Aorta (tissue), 5 donors: ENCODE measurements around the gene GPR27. TPM values are rescaled to one million over a fixed set of nuclear protein-coding genes. Genes with fewer than 3 reads are reported as not detected.

Experiments
- ATAC-seq: fragments of 200-7000 bp; cut with Tn5 transposase; one replicate; pipeline ENCODE4 v1.9.1; 2022; ENCODE audit warnings: moderate library complexity; ENCODE audit not compliant: low FRiP score
- DNase-seq, 2 donors: peaks; one replicate each; pipeline ENCODE4 v3.0.0-alpha.2; 2020
- H3K27ac ChIP-seq, 2 donors: one replicate each; pipeline ENCODE4 v1.5.1; 2013; ENCODE audit warnings: low read length in 2 of 2, mild to moderate bottlenecking in 2 of 2, moderate library complexity in 2 of 2, control low read depth in 1 of 2, inconsistent platforms in 1 of 2, low read depth in 1 of 2
- H3K27me3 ChIP-seq, 2 donors: one replicate each; pipeline ENCODE4 v1.6.1; 2013; ENCODE audit warnings: control low read depth in 1 of 2, low read length in 1 of 2, mild to moderate bottlenecking in 1 of 2, moderate library complexity in 1 of 2; ENCODE audit not compliant: insufficient read depth in 2 of 2, control insufficient read depth in 1 of 2
- H3K36me3 ChIP-seq, 2 donors: one replicate each; pipeline ENCODE4 v1.6.1; 2013; ENCODE audit warnings: control low read depth in 1 of 2, low read length in 1 of 2, mild to moderate bottlenecking in 1 of 2; ENCODE audit not compliant: insufficient read depth in 2 of 2, control insufficient read depth in 1 of 2
- H3K4me1 ChIP-seq, 2 donors: one replicate each; pipeline ENCODE4 v1.6.1; 2013; ENCODE audit warnings: low read length in 2 of 2, control low read depth in 1 of 2, mild to moderate bottlenecking in 1 of 2, moderate library complexity in 1 of 2; ENCODE audit not compliant: insufficient read depth in 2 of 2, control insufficient read depth in 1 of 2
- H3K4me3 ChIP-seq, 2 donors: one replicate each; pipeline ENCODE4 v1.5.1; 2013; ENCODE audit warnings: low read length in 2 of 2, control low read depth in 1 of 2, mild to moderate bottlenecking in 1 of 2
- H3K9me3 ChIP-seq: one replicate; pipeline ENCODE4 v1.6.1; 2013; ENCODE audit warnings: mild to moderate bottlenecking, low read length; ENCODE audit not compliant: control insufficient read depth
- WGBS, 2 donors: extraction: QIAGEN DNeasy Blood & Tissue Kit; methylation state at CpG; one replicate each; pipeline ENCODE4 v1.1.7; 2013; 5-methylcytosine and 5-hydroxymethylcytosine counted together
- intact Hi-C, 2 donors: fragments of 100-400 bp; cut with DNase I; formaldehyde crosslinking; loops; one replicate each; pipeline versions ENCODE4 v1.14.2 to v1.15.0; 2022
- polyA plus RNA-seq, 2 donors: library from polyadenylated mRNA; stranded (reverse); fragments of 200-250 nt; gene quantifications; one replicate each; pipeline ENCODE4 v1.2.3, GENCODE V29; 2013
- total RNA-seq, 2 donors: library from RNA; stranded (reverse); fragmentation: NEBNext Ultra II Directional; extraction: Animal tissue kit (Norgen Biotek cat#: 25700); gene quantifications; one replicate each; pipeline ENCODE4 v1.2.1, GENCODE V29; 2021
- donor health status: healthy with polysubstance abuse.
- donor health status: Bipolar disorder and iron deficiency.
- donor health status: DM: no; HTN: no; CAD: no.
- donor health status: DM: no; HTN: no; CAD: no.
- donor health status: DM: yes; HTN: yes; CAD: no.

Gene GPR27
- total and polyA plus RNA-seq, 4 donors: 0.67 to 2.1 (median 1.6) TPM; not detected in 1

- WGBS, 2 donors: 10 to 12% methylated on average over 28 of the region's 28 CpGs
- Histone ChIP-seq H3K4me3 (no peak overlapping the region), H3K27ac (no peak overlapping the region), H3K4me1 (no peaks in the 10 kb centered on the region), H3K27me3 (peaks cover 0 to 6% of the 10 kb centered on the region in 2 donors), H3K9me3 (no peaks in the 10 kb centered on the region), H3K36me3 (no peaks in the 10 kb centered on the region)
- intact Hi-C loops: no loop called here
- ATAC-seq (no peak), DNase-seq (no peak)
Measured at GRCh38 chr3:71785532-71786216, 32.0 kb downstream of the GPR27 start.

DNA sequence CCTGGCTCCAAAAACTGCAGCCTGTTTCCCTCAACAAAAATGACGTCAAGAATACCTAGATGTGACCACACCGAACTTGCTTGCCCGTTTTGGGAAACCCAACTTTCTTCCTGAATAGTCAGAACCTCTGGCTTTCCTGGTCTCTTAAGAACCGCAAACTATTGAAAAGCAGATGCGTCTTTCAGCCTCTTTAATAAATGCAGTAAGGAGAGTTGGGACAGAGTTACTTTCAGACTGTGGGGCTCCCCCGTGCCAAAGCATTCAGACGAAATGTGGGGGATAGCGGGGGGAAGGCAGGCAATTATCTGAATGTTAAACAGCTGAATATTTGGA, 32.5 kb downstream of the GPR27 start:
- WGBS, 2 donors: 43 to 46% methylated on average over 8 of the region's 8 CpGs
- ATAC-seq (no peak), DNase-seq (no peak)
- Histone ChIP-seq H3K4me1 (no peaks in the 10 kb centered on the region), H3K9me3 (no peaks in the 10 kb centered on the region), H3K4me3 (no peak overlapping the region), H3K36me3 (no peaks in the 10 kb centered on the region), H3K27ac (no peak overlapping the region), H3K27me3 (peaks cover 0 to 6% of the 10 kb centered on the region in 2 donors)
- intact Hi-C loops: no loop called here

- Histone ChIP-seq H3K4me1 (no peaks in the 10 kb centered on the region), H3K36me3 (no peaks in the 10 kb centered on the region), H3K27me3 (peaks cover 0 to 6% of the 10 kb centered on the region in 2 donors), H3K4me3 (no peak overlapping the region), H3K9me3 (no peaks in the 10 kb centered on the region), H3K27ac (no peak overlapping the region)
- 61 to 62% methylated on average over 6 of the region's 6 CpGs for WGBS, 2 donors
- intact Hi-C loops: no loop called here
- ATAC-seq (no peak), DNase-seq (no peak)
Measured at GRCh38 chr3:71786551-71786950, 32.9 kb downstream of the GPR27 start.

- Histone ChIP-seq H3K4me1 (no peaks in the 10 kb centered on the region), H3K27me3 (peaks cover 0 to 6% of the 10 kb centered on the region in 2 donors), H3K36me3 (no peaks in the 10 kb centered on the region), H3K9me3 (no peaks in the 10 kb centered on the region), H3K27ac (no peak overlapping the region), H3K4me3 (no peak overlapping the region)
- intact Hi-C loops: no loop called here
- DNase-seq (no peak), ATAC-seq (no peak)
- 95 to 97% methylated on average over 7 of the region's 7 CpGs for WGBS, 2 donors
Measured at GRCh38 chr3:71787851-71788405, 34.3 kb downstream of the GPR27 start.

DNA sequence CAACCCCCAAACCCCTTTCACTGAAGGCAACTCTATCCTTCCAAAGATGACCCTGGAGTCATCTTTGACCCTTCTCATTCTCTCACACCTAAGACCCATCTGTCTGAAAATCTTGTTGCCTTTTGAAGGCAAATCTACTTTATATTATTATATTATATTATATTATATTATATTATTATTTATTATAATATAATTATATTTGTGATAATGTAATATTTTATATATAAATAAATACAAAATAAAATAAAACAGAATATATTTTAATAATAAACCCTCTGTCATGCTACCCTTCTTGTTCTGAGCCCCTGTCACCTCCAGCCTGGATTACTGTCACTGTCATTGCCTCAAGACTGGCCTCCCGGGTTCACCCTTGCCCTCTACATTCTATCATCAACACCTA, 36.3 kb downstream of the GPR27 start:
- intact Hi-C loops: no loop called here
- ATAC-seq: no peak
- H3K4me3 ChIP-seq: no peak overlapping the region
- peaks cover 0 to 4% of the 10 kb centered on the region in 2 donors for H3K27me3 ChIP-seq
- H3K4me1 ChIP-seq: no peaks in the 10 kb centered on the region
- no peaks in the 10 kb centered on the region for H3K9me3 ChIP-seq
- H3K36me3 ChIP-seq: no peaks in the 10 kb centered on the region
- H3K27ac ChIP-seq: no peak overlapping the region
- 97% methylated on average over 1 of the region's 1 CpG for WGBS, 2 donors
- DNase-seq: no peak

DNA sequence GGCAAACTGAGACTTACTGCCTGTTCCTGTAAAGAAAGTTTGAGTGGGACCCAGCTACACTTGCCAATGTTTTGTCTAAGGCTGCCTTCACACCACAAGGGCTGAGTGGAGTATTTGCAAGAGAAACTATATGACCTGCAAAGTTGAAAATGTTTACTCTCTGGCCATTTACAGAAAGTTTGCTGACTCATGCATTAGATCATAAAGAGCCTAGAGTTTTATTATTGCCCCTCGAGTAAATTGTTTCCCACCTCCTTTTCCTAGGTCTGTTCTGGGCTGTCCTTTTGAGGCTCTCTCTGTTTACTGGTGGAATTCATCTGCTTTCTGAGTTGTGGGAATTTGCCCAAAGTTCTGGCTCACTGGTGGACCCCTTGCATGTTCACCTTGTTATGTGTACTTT, 38.0 kb downstream of the GPR27 start:
- Histone ChIP-seq H3K27ac (no peak overlapping the region), H3K9me3 (no peaks in the 10 kb centered on the region), H3K27me3 (peaks cover 0 to 4% of the 10 kb centered on the region in 2 donors), H3K36me3 (no peaks in the 10 kb centered on the region), H3K4me1 (no peaks in the 10 kb centered on the region), H3K4me3 (no peak overlapping the region)
- DNase-seq: no peak
- intact Hi-C loops: no loop called here
- no peak for ATAC-seq
- WGBS, 2 donors: 77 to 84% methylated on average over 1 of the region's 1 CpG

- H3K4me3 ChIP-seq: no peak overlapping the region
- DNase-seq: no peak
- no peak overlapping the region for H3K27ac ChIP-seq
- H3K27me3 ChIP-seq: no peaks in the 10 kb centered on the region
- no peaks in the 10 kb centered on the region for H3K9me3 ChIP-seq
- no peaks in the 10 kb centered on the region for H3K4me1 ChIP-seq
- H3K36me3 ChIP-seq: no peaks in the 10 kb centered on the region
- ATAC-seq: no peak
- intact Hi-C loops: no loop called here
- 94 to 98% methylated on average over 3 of the region's 3 CpGs for WGBS, 2 donors
Measured at GRCh38 chr3:71796290-71796689, 42.6 kb downstream of the GPR27 start.

GRCh38 chr3:71797455-71797854, 43.8 kb downstream of the GPR27 start:
- intact Hi-C loops: no loop called here
- WGBS, 2 donors: 91 to 93% methylated on average over 7 of the region's 7 CpGs
- no peak for ATAC-seq
- H3K9me3 ChIP-seq: no peaks in the 10 kb centered on the region
- H3K36me3 ChIP-seq: no peaks in the 10 kb centered on the region
- DNase-seq: no peak
- no peaks in the 10 kb centered on the region for H3K27me3 ChIP-seq
- no peak overlapping the region for H3K27ac ChIP-seq
- H3K4me3 ChIP-seq: no peak overlapping the region
- no peaks in the 10 kb centered on the region for H3K4me1 ChIP-seq

DNA sequence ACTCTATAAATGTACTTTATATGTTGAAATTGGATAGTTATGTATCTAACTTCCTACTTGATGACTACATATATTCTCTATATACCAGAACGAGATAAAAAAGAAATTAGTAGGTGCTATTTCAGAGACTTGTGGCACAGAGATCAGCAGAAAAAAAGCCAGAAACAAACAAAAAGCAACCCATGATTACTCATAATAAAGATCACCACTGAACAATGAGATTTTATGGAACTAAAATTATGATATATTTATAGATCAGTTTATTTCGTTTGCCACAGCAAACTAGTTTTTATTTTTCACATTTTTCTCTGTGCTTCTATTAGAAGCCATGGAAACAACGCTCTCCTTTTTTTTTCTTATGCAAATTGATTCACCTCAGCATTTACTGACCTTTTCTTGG, 46.4 kb downstream of the GPR27 start:
- intact Hi-C loops: no loop called here
- Histone ChIP-seq H3K36me3 (no peaks in the 10 kb centered on the region), H3K4me1 (no peaks in the 10 kb centered on the region), H3K9me3 (no peaks in the 10 kb centered on the region), H3K27me3 (no peaks in the 10 kb centered on the region), H3K27ac (no peak overlapping the region), H3K4me3 (no peak overlapping the region)
- no peak for ATAC-seq
- WGBS, 2 donors: 55% methylated on average over 3 of the region's 3 CpGs
- DNase-seq: no peak
